ENCODE results near the gene PEPD. TPM values are rescaled to one million over a fixed set of nuclear protein-coding genes. Genes with fewer than 3 reads are reported as not detected.

The PEPD gene
- total RNA-seq, 3 donors from 2014 or later = 42.1 to 127 (median 82.3) TPM

GRCh38 chr19:33503030-33503429 lies 18.6 kb downstream of the PEPD start:
- no peaks in the 10 kb centered on the region for H3K27me3 ChIP-seq
- TF ChIP-seq CTCF (IDR thresholded peaks at IDR 0.05) (no peak), POLR2AphosphoS5 (IDR thresholded peaks at IDR 0.05) (no peak), POLR2A (IDR thresholded peaks at IDR 0.05) (no peak)
- no peaks in the 10 kb centered on the region for H3K36me3 ChIP-seq
- H3K9me3 ChIP-seq = no peaks in the 10 kb centered on the region
- H3K27ac ChIP-seq = no peak overlapping the region
- no peak for DNase-seq (ENCODE audit: low spot score in 2 of 2)
- peaks cover 0 to 9% of the 10 kb centered on the region in 2 donors for H3K4me1 ChIP-seq
- intact Hi-C loops (cut with DNase I; ENCODE audit: low total_unique reads) = no loop called here
- no peak overlapping the region for H3K4me3 ChIP-seq

GRCh38 chr19:33502521-33502920 lies 19.1 kb downstream of the PEPD start:
- H3K4me1 ChIP-seq = peaks cover 0 to 6% of the 10 kb centered on the region in 2 donors
- H3K9me3 ChIP-seq = no peaks in the 10 kb centered on the region
- no peak overlapping the region for H3K27ac ChIP-seq
- H3K36me3 ChIP-seq = no peaks in the 10 kb centered on the region
- DNase-seq (ENCODE audit: low spot score in 2 of 2) = no peak
- H3K4me3 ChIP-seq = no peak overlapping the region
- H3K27me3 ChIP-seq = no peaks in the 10 kb centered on the region
- intact Hi-C loops (cut with DNase I; ENCODE audit: low total_unique reads) = no loop called here
- TF ChIP-seq POLR2A (IDR thresholded peaks at IDR 0.05) (no peak), CTCF (IDR thresholded peaks at IDR 0.05) (no peak), POLR2AphosphoS5 (IDR thresholded peaks at IDR 0.05) (no peak)

DNA sequence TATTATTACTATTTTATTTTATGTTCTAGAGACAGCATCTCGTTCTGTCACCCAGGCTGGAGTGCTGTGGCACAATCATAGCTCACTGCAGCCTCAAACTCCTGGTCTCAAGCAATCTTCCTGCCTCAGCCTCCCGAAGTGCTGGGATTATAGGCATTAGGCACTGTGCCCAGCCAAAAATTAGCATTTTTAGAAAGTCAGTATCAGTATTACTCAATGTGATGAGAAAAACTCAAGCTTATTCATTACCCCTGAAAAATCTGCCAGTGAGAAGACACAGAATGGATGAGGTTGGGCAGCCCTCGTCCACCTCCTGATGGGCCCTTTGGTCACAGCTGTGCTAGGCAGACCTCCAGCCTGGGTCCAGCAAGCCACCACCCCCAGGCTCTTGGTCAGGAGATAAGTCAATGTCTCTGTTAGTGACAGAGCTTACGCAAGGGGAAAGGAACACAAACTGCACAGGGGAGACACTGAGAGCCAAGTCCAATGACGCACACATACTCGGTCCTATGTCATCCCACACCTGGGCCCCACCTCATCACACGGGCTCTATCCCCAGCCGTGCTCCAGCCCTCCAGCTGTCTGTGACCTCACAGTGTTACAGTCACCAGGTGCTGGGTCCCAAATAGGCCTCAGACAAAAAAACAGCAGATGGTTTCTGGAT lies 19.8 kb downstream of the PEPD start:
- TF ChIP-seq POLR2A (IDR thresholded peaks at IDR 0.05) = no peak

GRCh38 chr19:33500991-33501390 lies 20.6 kb downstream of the PEPD start:
- no peak overlapping the region for H3K4me3 ChIP-seq
- no peaks in the 10 kb centered on the region for H3K9me3 ChIP-seq
- no peak for TF ChIP-seq POLR2AphosphoS5 (IDR thresholded peaks at IDR 0.05)
- TF ChIP-seq POLR2A (IDR thresholded peaks at IDR 0.05) = no peak
- no peak for TF ChIP-seq CTCF (IDR thresholded peaks at IDR 0.05)
- no peak overlapping the region for H3K27ac ChIP-seq
- H3K4me1 ChIP-seq = no peaks in the 10 kb centered on the region
- no peak for DNase-seq (ENCODE audit: low spot score in 2 of 2)
- H3K27me3 ChIP-seq = no peaks in the 10 kb centered on the region
- H3K36me3 ChIP-seq = no peaks in the 10 kb centered on the region
- intact Hi-C loops (cut with DNase I; ENCODE audit: low total_unique reads) = no loop called here

More for the DNA sequence above, 19.8 kb downstream of the PEPD start:
- intact Hi-C loops (cut with DNase I; ENCODE audit: low total_unique reads) = no loop called here
- Histone ChIP-seq H3K27me3 (no peaks in the 10 kb centered on the region), H3K4me3 (no peak overlapping the region), H3K27ac (no peak overlapping the region), H3K9me3 (no peaks in the 10 kb centered on the region), H3K4me1 (peaks cover 0 to under 1% of the 10 kb centered on the region in 2 donors), H3K36me3 (no peaks in the 10 kb centered on the region)
- DNase-seq (ENCODE audit: low spot score in 2 of 2) = no peak

- no peaks in the 10 kb centered on the region for H3K36me3 ChIP-seq
- TF ChIP-seq POLR2A (IDR thresholded peaks at IDR 0.05) (no peak), POLR2AphosphoS5 (IDR thresholded peaks at IDR 0.05) (no peak), CTCF (IDR thresholded peaks at IDR 0.05) (no peak)
- no peak overlapping the region for H3K27ac ChIP-seq
- no peaks in the 10 kb centered on the region for H3K4me1 ChIP-seq
- DNase-seq (ENCODE audit: low spot score in 2 of 2) = no peak
- H3K4me3 ChIP-seq = no peak overlapping the region
- no peaks in the 10 kb centered on the region for H3K27me3 ChIP-seq
- no peaks in the 10 kb centered on the region for H3K9me3 ChIP-seq
- intact Hi-C loops (cut with DNase I; ENCODE audit: low total_unique reads) = no loop called here
Measured at GRCh38 chr19:33500586-33500985, 21.0 kb downstream of the PEPD start.
